NCI-H1694 treated with DMSO at 0.1 percent for 48 hours (cell line): Measurements from ENCODE around the gene CFAP74.

Source experiments
- DNase-seq: peaks from one replicate; lab custom pipeline; 2025; lab: John Stamatoyannopoulos, UW

CFAP74 gene

GRCh38 chr1:2021550-2021949 lies 18.0 kb upstream of the CFAP74 start:
- no peak for DNase-seq

GRCh38 chr1:2020310-2020655 lies 16.7 kb upstream of the CFAP74 start:
- no peak for DNase-seq

GRCh38 chr1:2019571-2020309 lies 16.2 kb upstream of the CFAP74 start:
- no peak for DNase-seq

- DNase-seq: no peak
Measured at GRCh38 chr1:2019172-2019543, 15.6 kb upstream of the CFAP74 start, which contains the start of gene GABRD. Gene GABRD, plus strand, starts transcription at chr1:2019345. Its CDS starts 79 bp downstream, at chr1:2019424.

- DNase-seq: no peak
Measured at GRCh38 chr1:2018217-2019171, 14.9 kb upstream of the CFAP74 start.

GRCh38 chr1:2016123-2016522 lies 12.5 kb upstream of the CFAP74 start:
- no peak for DNase-seq

- no peak for DNase-seq
Measured at GRCh38 chr1:2014741-2015735, 11.5 kb upstream of the CFAP74 start.

- DNase-seq: no peak
Measured at GRCh38 chr1:2014181-2014580, 10.6 kb upstream of the CFAP74 start.

- DNase-seq: no peak
Measured at GRCh38 chr1:2009101-2010053, 5.8 kb upstream of the CFAP74 start.

- no peak for DNase-seq
Measured at GRCh38 chr1:2004856-2005255, 1.3 kb upstream of the CFAP74 start.

GRCh38 chr1:2001773-2002411 lies 1.7 kb downstream of the CFAP74 start:
- DNase-seq: no peak

GRCh38 chr1:2000850-2001249 lies 2.7 kb downstream of the CFAP74 start:
- no peak for DNase-seq

- DNase-seq: no peak
Measured at GRCh38 chr1:2000432-2000831, 3.2 kb downstream of the CFAP74 start.

GRCh38 chr1:1997576-1997975 lies 6.0 kb downstream of the CFAP74 start:
- no peak for DNase-seq

- no peak for DNase-seq
Measured at GRCh38 chr1:1996207-1996651, 7.4 kb downstream of the CFAP74 start.

- DNase-seq: no peak
Measured at GRCh38 chr1:1994536-1994935, 9.1 kb downstream of the CFAP74 start.

- no peak for DNase-seq
Measured at GRCh38 chr1:1990222-1990621, 13.4 kb downstream of the CFAP74 start.

- DNase-seq: no peak
Measured at GRCh38 chr1:1989789-1990188, 13.8 kb downstream of the CFAP74 start.

GRCh38 chr1:1989102-1989542 lies 14.5 kb downstream of the CFAP74 start:
- DNase-seq: no peak
